Endothelial cell of umbilical vein (primary cell): ENCODE results near the gene FAM120A. TPM values are rescaled to one million over a fixed set of nuclear protein-coding genes. Genes with fewer than 3 reads are reported as not detected.

Source experiments
- BruUV-seq: library from RNA; stranded (reverse); fragments of 400-500 nt; replicated peaks from 2 replicates; lab custom pipeline; 2021; lab: Mats Ljungman, UMichigan
- CTCF ChIA-PET: fragments of 300-600, 350-600 bp; sonication (Branson Sonifier 250); formaldehyde crosslinking; loops from one replicate; lab custom pipeline; 2021; ENCODE audit warnings: antibody characterized with exemption, inconsistent platforms; lab: Charles Lee
- POLR2A ChIA-PET: fragments of 300-600, 350-600 bp; sonication (Branson Sonifier 250); formaldehyde crosslinking; loops from one replicate; lab custom pipeline; 2021; ENCODE audit warnings: antibody characterized with exemption, inconsistent platforms; lab: Charles Lee
- DNase-seq: peaks from one replicate; pipeline ENCODE4 v3.0.0-alpha.2; 2011; ENCODE audit warnings: low read depth, low spot score
- FAIRE-seq: peaks from 2 replicates; lab custom pipeline; 2011; peaks lifted over from hg19 to GRCh38; lab: Jason Lieb, UNC
- H2AFZ ChIP-seq: 2 replicates; pipeline ENCODE4 v1.6.0; 2012; ENCODE audit warnings: low read depth, low read length, control low read depth, inconsistent platforms
- H3K27ac ChIP-seq: 2 replicates; pipeline ENCODE4 v1.5.1; 2011; ENCODE audit warnings: low read depth, mild to moderate bottlenecking, control low read depth, low read length, moderate library complexity; ENCODE audit not compliant: insufficient read depth
- H3K27me3 ChIP-seq, 2 experiments: 2 replicates each; pipeline versions ENCODE4 v1.6.0 to v1.6.1; 2011; ENCODE audit warnings: low read length in 2 of 2, mixed read lengths in 1 of 2; ENCODE audit not compliant: control insufficient read depth in 2 of 2, insufficient read depth in 2 of 2
- H3K36me3 ChIP-seq, 2 experiments: 2 replicates in 1 of 2; 3 replicates in 1 of 2; pipeline ENCODE4 v1.5.1; 2011; ENCODE audit warnings: low read length in 2 of 2, mild to moderate bottlenecking in 1 of 2, moderate library complexity in 1 of 2; ENCODE audit not compliant: control insufficient read depth in 2 of 2, insufficient read depth in 2 of 2; ENCODE audit errors: extremely low read depth in 1 of 2
- H3K4me1 ChIP-seq: 3 replicates; pipeline ENCODE4 v1.5.1; 2011; ENCODE audit warnings: mild to moderate bottlenecking, low read length; ENCODE audit not compliant: control insufficient read depth, insufficient read depth; ENCODE audit errors: extremely low read depth
- H3K4me2 ChIP-seq: 2 replicates; pipeline ENCODE4 v1.6.1; 2011; ENCODE audit warnings: low read length, control low read depth, mixed read lengths; ENCODE audit not compliant: insufficient read depth
- H3K4me3 ChIP-seq, 3 experiments: fragments of 200-600 bp in 1 of 3; sonication (generic), shearing (Covaris generic) in 1 of 3; replicated peaks in 1 of 3; 2 replicates each; pipeline ENCODE4 v1.5.1; 2011 to 2016; ENCODE audit warnings: control low read depth in 3 of 3, low read length in 3 of 3, mild to moderate bottlenecking in 2 of 3, inconsistent platforms in 1 of 3, low read depth in 1 of 3, moderate library complexity in 1 of 3; ENCODE audit not compliant: insufficient read depth in 1 of 3
- H3K79me2 ChIP-seq: 2 replicates; pipeline ENCODE4 v1.6.0; 2012; ENCODE audit warnings: low read length, inconsistent platforms; ENCODE audit not compliant: control insufficient read depth, insufficient read depth
- H3K9ac ChIP-seq: replicated peaks from 2 replicates; pipeline ENCODE3; 2011; ENCODE audit warnings: low read length, control low read depth; ENCODE audit not compliant: insufficient read depth; ENCODE audit errors: extremely low read depth
- H3K9me1 ChIP-seq: replicated peaks from 3 replicates; pipeline ENCODE4 v1.6.0; 2011; ENCODE audit warnings: mild to moderate bottlenecking, low read length; ENCODE audit not compliant: control insufficient read depth, insufficient read depth; ENCODE audit errors: extremely low read depth
- H3K9me3 ChIP-seq: replicated peaks from 2 replicates; pipeline ENCODE4 v1.5.1; 2012; ENCODE audit warnings: low read length, inconsistent platforms; ENCODE audit not compliant: control insufficient read depth, insufficient read depth
- H4K20me1 ChIP-seq: replicated peaks from 2 replicates; pipeline ENCODE3; 2011; ENCODE audit warnings: mild to moderate bottlenecking, low read length; ENCODE audit not compliant: control insufficient read depth, insufficient read depth; ENCODE audit errors: extremely low read depth
- EZH2 ChIP-seq: IDR thresholded peaks from 2 replicates; pipeline ENCODE4 v1.6.1; 2012; ENCODE audit warnings: borderline replicate concordance, low read depth, mild to moderate bottlenecking, moderate library complexity, low read length, inconsistent platforms; ENCODE audit not compliant: severe bottlenecking
- GATA2 ChIP-seq: IDR thresholded peaks from 2 replicates; pipeline ENCODE4 v1.7.0; 2011; ENCODE audit warnings: low read depth, mild to moderate bottlenecking, moderate library complexity, mixed read lengths, low read length; ENCODE audit not compliant: insufficient read length, insufficient read depth
- JUN ChIP-seq: IDR thresholded peaks from 2 replicates; pipeline ENCODE4 v1.6.1; 2011; ENCODE audit warnings: borderline replicate concordance, low read depth; ENCODE audit not compliant: insufficient read length, insufficient read depth
- MYC ChIP-seq: IDR thresholded peaks from one replicate; pipeline ENCODE4 v1.6.1; 2011; ENCODE audit warnings: mild to moderate bottlenecking, low read depth, low read length
- POLR2AphosphoS5 ChIP-seq: IDR thresholded peaks from 2 replicates; pipeline ENCODE4 v1.6.1; 2012; ENCODE audit warnings: low read depth, mild to moderate bottlenecking, control low read depth, low read length, moderate library complexity; ENCODE audit not compliant: insufficient read depth
- dilution Hi-C: fragments of 300-500 bp; cut with MboI; formaldehyde crosslinking; loops from one replicate; pipeline ENCODE4 v1.15.0; 2019; ENCODE audit warnings: low sequenced_read_pairs; ENCODE audit not compliant: extremely low pct_ligation_motif_present
- intact Hi-C: fragments of 100-400 bp; cut with micrococcal nuclease; formaldehyde crosslinking; loops from one replicate; pipeline ENCODE4 v1.10.0; 2022
- polyA plus RNA-seq, 4 experiments: library from polyadenylated mRNA; depleted of rRNA in 3 of 4; stranded (reverse) in 3 of 4; unstranded in 1 of 4; fragments of >200 nt; gene quantifications; 2 replicates each; pipeline versions ENCODE4 v1.2.1 to v1.2.3, GENCODE V29; 2011 to 2012; ENCODE audit warnings: missing spikeins in 1 of 4
- total RNA-seq: library from RNA; stranded (reverse); gene quantifications from 2 replicates; pipeline ENCODE4 v1.2.3, GENCODE V29; 2021
- TF ChIP-seq, protein P1 (sequence below): IDR thresholded peaks from 2 replicates; pipeline ENCODE4 v1.6.1; 2011; ENCODE audit not compliant: insufficient read depth, insufficient read length
- TF ChIP-seq, protein P2 (sequence below), 2 donors: IDR thresholded peaks; 1 replicate in 1 of 2; 2 replicates in 1 of 2; pipeline ENCODE4 v1.5.1; 2011; ENCODE audit warnings: low read length in 2 of 2, mild to moderate bottlenecking in 2 of 2, moderate library complexity in 2 of 2, control low read depth in 1 of 2, inconsistent platforms in 1 of 2, low read depth in 1 of 2; ENCODE audit not compliant: insufficient read depth in 1 of 2; ENCODE audit errors: extremely low read depth in 1 of 2

FAM120A gene
- total and polyA plus RNA-seq, 2 donors (not counting 3 experiments of a cell fraction or from before 2014, with no cell fraction given) = 66.8 to 126 TPM

DNA sequence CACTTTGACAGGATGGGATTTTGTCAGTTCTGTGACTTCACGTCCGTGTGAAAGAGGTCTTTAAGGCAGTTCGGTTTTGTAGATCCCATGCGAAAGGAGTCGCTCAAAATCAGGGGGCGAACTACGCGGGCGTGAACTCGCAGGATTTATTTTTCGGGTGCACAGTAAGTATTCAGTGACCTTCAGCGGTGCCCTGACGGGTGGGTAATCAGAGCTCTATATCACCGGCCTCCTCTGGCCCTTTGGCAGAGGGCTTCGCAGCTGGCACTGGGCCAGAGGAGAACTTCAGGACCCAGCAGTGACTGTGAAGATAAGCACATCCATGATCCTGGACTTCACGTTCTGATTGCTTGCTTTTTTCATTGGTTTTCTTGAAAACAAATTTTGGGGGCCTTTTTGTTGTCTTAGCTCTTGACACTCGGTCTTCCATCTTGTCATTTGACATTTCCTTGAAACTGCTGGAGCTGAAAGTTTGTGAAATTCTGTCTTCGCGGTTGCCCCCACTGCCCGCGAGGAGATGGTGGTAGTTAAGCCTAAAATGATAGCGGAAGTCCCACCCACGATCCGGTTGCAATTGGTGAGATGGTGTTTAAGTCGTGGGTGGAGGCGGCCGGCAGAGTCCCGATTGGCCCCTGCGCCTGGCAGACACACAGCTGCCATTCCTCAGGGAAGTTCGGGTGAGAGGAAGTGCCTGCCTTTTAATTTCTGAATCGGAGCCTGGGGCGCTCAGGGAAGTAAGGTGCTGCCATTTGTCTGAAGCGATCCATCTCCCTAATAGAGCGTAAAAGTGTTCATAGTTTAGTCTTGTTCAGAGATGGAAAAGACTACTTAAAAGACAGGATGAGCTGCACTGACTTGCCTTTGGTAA lies 1.8 kb downstream of the FAM120A start, which contains the start of gene FAM120AOS:
Gene FAM120AOS, minus strand, starts transcription at position 535 of the 868 bp plus-strand sequence. CDS start 872 bp downstream, outside the sequence.
- BruUV-seq = TSS peak; percentile 29
- TF ChIP-seq EZH2 (no peak), GATA2 (no peak), MYC (no peak), JUN (no peak), POLR2AphosphoS5 (peak; percentile 12)
- TF ChIP-seq, protein P1, sequence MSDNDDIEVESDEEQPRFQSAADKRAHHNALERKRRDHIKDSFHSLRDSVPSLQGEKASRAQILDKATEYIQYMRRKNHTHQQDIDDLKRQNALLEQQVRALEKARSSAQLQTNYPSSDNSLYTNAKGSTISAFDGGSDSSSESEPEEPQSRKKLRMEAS = no peak
- TF ChIP-seq, protein P2, sequence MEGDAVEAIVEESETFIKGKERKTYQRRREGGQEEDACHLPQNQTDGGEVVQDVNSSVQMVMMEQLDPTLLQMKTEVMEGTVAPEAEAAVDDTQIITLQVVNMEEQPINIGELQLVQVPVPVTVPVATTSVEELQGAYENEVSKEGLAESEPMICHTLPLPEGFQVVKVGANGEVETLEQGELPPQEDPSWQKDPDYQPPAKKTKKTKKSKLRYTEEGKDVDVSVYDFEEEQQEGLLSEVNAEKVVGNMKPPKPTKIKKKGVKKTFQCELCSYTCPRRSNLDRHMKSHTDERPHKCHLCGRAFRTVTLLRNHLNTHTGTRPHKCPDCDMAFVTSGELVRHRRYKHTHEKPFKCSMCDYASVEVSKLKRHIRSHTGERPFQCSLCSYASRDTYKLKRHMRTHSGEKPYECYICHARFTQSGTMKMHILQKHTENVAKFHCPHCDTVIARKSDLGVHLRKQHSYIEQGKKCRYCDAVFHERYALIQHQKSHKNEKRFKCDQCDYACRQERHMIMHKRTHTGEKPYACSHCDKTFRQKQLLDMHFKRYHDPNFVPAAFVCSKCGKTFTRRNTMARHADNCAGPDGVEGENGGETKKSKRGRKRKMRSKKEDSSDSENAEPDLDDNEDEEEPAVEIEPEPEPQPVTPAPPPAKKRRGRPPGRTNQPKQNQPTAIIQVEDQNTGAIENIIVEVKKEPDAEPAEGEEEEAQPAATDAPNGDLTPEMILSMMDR (IDR thresholded peaks at IDR 0.05; ENCODE audit: extremely low read depth in 1 of 2, insufficient read depth in 1 of 2, low read depth in 1 of 2, low read length in 2 of 2) = no peak
- Histone ChIP-seq H3K27ac (peak within 1 kb of the TSS; percentile 58), H3K27me3 (no peaks in the 10 kb centered on the region), H3K4me1 (peaks cover 11% of the 10 kb centered on the region), H3K4me2 (peak within 1 kb of the TSS; percentile 91), H3K9ac (peak within 1 kb of the TSS; percentile 89), H3K9me1 (no peaks in the 10 kb centered on the region), H3K36me3 (no peaks in the 10 kb centered on the region), H3K4me3 (peak within 1 kb of the TSS; percentile 85 to 99 (median 88)), H2AFZ (peak within 1 kb of the TSS; percentile 37), H3K79me2 (peaks cover 79% of the 10 kb centered on the region), H4K20me1 (peaks cover 11% of the 10 kb centered on the region), H3K9me3 (no peaks in the 10 kb centered on the region)
- POLR2A ChIA-PET = interaction anchor here (1.0 to 1.4 kb wide), 2 partner anchors 113 to 358 kb away, joined by 4 to 6 read pairs; partner anchors contain the start of gene CARD19
- intact Hi-C loops = loop anchor here (1.0 to 5.0 kb wide), 6 partner anchors 49 to 578 kb away; no protein-coding TSS in a partner anchor
- dilution Hi-C loops = no loop called here
- CTCF ChIA-PET = interaction anchor here (0.8 to 2.1 kb wide), 6 partner anchors 10 to 345 kb away, joined by 3 to 46 read pairs (median 7); no protein-coding TSS in a partner anchor
- peak; percentile 94 for DNase-seq
- peak; percentile 95 for FAIRE-seq
